Measurements from ENCODE around the gene ADAM12.

The ADAM12 gene

DNA sequence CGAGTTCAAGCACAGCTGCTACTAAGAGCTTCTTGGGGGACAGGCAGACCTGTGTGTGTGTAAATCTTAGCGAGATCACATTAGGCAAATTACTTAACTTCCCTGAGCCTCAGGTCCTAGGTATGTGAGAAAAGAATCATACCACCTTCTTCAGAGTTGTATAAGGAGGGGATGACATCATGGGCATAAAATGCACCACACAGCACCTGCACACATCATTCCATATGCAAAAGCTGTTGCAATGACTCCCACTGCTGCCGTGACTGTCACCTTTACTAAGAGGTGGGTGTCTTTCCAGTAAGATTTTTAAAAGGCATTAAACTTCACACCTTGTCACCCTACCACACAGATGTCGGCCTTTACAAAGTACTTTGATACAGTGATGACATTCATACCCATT lies 345.9 kb downstream of the ADAM12 start:
- DNase-seq = no peak

DNA sequence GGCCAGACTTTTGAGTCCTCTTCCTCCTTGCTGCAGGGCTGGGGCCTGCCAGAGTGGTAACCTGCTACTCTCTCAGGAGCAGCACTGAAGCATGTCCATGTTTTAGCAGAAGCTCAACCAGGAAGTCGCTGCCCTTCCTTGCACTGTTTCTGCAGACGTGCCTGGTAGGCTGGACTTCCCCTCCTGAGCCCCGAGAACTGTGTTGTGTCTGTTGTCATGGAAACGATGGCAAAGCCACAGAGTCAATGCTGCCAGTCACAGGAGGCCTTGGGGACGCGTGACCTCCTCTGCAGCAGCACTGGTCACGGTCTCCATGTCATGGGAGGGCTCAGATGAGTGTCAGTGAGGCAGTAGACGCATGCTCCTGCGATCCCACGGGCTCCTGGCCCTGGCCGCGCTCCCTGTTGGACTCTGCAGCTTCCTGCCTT lies 346.5 kb downstream of the ADAM12 start:
- DNase-seq = no peak

DNA sequence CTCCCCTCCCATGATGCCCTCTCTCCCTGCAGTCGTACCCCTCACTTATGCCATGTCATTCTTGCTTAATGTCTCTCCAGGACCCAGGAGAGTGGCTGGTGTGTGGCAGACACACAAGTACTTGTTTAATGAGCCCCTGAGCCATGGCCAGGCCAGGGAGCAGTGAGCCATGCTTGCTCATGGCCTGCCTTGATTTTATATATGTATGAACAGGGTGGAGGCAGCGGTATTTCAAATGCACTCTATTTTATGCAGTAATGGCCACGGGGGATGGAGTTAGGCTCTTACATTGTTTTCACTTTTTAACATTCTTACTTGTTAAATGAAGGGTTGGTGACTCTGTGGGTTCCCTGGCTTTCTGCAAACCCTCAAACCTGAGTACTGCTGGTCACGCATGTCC lies 347.2 kb downstream of the ADAM12 start:
- no peak for DNase-seq

DNA sequence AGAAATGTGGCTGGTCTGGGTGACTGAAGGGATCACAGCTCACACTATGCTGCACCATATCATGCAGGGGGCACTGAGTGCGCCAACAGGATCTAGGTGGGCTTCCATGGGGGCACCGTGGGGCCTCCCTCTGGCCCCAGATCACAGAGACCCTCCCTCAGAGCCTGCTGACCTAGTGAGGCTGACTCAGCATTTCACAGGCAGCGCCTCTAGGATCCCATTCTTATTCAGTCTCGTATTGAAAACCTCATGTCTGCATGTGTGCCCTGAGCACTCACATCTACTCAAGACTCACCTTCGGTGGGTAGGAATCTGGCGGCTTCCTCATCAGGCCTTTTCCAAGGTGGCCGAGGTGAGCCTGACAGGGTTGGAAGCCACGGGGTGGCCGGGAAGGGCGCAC lies 350.3 kb downstream of the ADAM12 start:
- DNase-seq = no peak

DNA sequence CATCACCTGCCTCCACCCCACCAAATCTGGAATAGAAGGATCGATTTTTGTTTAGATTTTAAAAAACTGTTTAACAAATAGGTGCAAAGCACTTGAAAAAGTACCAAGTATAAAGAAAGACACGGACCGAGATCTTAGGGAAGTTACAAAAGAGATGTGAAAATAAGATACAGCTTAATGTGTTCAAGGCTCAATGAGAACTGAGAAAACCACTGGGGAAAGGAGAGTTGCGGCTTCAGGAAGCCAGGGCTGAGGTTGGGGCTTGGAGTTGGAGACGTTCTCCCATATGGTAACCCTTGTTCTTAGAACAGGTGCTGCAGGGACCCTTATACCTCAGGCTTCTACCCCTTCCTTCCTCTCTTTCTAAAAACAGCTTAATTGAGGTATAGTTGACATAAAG lies 351.8 kb downstream of the ADAM12 start:
- no peak for DNase-seq

DNA sequence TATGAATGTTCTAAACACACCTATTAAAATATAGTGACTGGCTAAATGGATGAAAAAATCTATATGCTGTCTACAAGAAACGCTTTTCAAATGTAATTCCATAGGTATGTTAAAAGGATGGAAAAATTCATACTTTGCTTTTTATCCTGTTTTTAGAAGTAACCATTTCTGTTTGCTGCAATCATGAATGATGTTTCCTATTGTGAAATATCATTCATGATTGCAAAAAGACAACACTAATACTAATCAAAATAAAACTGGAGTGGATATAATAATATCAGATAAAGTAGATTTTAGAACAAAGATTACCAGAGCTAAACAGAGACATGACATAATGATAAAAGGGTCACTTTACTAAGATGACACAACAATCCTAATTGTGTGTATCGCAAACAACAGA lies 353.7 kb downstream of the ADAM12 start:
- DNase-seq = no peak

DNA sequence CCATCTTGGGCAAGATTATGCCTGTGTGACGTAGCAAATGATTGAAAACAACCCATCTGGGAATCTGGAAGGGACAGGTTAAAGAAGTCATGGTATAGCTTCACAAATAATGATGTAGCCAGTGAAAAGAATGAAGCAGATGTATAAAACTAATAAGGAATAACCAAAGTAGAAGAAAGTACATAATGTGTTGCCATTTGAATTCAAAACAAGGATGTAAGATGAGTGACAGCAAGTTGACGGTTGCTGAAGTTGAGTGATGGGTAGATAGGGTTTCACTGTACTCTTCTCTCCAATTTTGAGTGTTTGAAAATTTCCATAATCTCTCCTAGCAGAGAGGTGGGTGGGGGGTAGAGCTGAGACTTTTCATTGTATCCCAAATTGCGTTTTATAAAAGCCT lies 358.3 kb downstream of the ADAM12 start:
- no peak for DNase-seq

DNA sequence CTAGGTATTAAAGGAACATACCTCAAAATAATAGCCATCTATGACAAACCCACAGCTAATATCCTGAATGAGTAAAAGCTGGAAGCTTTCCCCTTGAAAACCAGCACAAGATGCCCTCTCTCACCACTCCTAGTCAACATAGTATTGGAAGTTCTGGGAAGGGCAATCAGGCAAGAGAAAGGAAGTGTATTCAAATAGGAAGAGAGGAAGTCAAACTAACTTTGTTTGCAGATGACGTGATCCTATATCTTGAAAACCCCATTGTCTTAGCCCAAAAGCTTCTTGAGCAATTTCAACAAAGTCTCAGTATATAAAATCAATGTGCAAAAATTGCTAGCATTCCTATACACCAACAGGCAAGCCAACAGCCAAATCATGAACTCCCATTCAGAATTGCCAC lies 360.6 kb downstream of the ADAM12 start:
- no peak for DNase-seq

DNA sequence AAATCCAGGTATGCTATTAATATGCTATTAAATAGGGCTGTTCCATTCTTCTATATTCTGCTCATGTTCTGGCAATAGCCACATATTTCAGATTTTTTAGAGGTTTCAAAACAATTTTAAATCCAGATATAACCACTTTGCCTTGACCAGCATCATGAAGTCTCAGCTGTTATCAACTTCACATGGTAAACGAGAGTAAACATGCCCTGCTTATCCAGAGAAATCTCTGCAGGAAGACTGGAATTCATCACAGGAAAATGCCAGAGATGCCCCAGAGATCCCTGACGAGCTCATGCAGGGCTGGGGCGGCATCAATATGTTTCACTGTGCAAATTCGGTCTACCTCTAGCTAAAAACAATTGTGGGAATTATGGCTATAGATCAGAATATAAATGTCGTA lies 365.4 kb downstream of the ADAM12 start:
- DNase-seq = no peak

DNA sequence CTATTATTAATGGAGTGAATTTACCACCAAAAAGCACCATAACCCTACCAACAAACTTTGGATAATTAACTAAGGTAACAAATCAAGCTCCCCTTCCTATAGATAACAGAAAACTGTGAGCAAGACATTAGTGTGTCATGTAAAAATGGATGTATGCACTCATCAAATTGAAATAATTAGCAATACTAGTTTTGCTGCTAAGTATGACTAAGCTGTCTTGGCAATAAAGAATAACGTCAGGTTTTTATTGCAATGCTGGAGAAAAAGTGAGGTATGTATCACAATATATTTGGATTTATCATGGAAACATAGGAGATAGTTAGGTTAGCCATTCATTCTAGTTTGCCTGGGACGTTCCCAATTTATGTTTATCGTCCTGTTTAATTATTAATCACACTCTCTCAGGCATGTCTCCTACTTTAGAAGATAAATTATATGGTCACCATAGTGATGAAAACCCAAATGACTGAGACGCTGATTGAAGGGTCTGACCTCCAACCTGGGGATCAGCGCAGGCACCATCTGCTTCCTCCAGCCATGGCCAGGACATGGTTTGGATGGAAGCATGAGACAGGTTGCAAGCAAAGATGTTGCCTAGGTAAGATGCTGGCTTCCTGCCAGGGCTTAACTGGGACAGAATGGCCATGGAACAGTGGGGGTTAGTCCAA lies 366.3 kb downstream of the ADAM12 start:
- DNase-seq = no peak

DNA sequence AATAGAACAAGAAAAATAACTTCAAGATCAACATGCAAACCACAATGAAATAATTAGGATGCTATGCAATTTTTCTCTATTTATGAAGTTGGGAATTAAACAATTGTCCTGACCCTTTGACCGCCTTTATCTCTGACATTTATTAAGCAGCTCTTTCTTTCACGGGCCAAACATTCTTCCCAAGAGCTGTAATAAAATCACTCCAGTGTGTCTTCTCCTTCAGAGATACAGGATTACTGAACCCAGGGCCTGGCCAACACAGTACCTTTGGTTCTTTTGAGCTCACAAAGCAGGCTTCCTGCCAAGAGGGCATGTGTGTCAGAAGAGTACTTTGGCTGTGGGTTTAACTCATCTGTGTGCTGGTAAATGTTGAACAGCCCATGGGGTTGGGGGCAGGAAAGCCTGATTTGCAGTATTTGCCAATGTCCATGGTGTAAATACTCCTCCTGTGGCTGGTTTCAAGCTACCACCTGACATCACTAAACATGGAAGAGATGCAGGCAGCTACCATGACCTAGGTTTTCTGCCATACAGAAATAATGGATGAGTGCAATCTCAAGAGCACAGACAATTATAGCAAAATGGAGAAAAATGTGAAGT lies 370.2 kb downstream of the ADAM12 start:
- no peak for DNase-seq

DNA sequence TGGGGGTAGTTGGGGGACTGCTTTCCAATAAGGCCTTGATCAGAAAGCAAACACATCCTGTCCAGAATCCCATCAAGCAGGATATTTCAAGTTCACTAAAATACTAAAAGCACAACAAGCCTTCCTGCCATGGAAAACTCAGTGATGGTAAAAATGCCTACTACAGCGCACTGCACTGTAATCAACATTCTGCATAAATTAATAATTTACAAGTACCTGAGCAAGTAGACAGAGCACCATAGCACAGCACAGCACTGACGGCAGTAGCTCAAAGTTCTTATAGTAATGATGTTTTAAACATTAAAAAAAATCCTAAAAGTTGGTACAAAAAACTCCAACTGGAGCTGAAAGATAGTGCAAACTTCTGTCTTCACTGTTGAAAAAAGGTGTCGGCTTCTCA lies 371.4 kb downstream of the ADAM12 start:
- no peak for DNase-seq

DNA sequence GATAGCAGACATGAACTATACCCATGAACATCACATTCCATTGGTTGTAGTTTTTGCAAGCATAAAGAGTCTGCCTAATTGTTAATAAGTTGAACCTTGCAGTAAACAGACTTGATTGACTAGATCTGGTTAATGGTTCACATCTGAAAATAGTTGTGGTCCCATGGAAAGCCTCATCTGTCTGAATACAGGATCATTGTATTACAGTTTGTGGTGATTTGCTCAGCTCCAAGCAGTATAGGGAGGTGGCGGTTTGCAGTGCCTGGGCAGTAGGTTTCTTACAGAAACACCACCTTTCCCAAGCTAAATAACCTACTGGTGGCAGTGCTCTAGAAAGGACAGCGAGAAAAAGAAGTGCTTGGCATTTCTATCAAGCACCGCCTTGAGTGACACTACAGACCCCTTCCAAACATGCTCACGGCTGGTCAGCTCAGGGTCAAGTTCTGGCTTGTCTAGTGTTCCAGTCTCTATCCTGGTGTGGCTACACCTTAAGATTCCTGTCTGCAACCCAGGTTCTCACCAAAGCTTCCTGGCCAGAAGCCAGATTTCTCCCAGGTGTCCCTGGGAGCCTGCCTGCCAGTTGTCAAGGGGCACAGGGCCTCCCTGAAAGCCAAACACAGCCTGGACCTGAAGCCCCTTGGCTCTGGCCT lies 372.0 kb downstream of the ADAM12 start:
- no peak for DNase-seq

DNA sequence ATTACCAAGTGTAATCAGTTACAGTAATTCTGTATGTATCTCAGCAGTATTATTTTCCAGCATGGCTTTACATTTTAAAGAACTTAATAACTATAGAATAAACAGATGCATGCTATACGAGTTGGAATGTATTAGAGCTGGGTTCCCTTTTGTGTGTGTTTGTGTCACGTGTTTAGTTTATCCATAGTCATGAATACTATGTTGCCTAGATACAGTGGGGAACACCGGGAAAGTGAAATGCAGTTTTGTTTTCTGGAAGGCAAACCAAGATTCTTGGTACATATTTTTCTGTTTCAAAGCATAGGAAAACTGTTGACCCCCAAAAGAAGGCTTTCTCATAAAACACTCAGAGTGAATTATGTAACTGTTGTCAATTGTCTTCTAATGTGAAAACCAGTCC lies 372.9 kb downstream of the ADAM12 start:
- no peak for DNase-seq

DNA sequence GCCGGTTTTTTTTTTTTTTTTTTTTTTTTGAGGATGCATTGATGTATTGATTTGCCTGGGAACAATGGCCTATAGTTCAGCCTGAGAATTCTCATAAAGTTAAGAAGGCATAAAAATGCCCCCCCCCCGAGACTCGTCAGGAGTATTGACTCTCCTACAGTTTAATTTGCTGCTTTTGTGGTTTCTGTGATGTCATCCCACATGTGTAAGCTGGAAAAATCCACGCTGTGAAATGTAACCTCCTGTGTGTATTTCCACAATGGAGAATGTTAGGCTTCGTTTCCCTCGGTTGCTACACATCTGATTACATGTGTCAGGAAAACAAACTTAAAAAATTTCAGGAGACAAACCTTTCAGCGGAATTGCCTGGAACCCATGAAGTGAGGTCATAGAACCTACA lies 374.0 kb downstream of the ADAM12 start:
- DNase-seq = no peak

DNA sequence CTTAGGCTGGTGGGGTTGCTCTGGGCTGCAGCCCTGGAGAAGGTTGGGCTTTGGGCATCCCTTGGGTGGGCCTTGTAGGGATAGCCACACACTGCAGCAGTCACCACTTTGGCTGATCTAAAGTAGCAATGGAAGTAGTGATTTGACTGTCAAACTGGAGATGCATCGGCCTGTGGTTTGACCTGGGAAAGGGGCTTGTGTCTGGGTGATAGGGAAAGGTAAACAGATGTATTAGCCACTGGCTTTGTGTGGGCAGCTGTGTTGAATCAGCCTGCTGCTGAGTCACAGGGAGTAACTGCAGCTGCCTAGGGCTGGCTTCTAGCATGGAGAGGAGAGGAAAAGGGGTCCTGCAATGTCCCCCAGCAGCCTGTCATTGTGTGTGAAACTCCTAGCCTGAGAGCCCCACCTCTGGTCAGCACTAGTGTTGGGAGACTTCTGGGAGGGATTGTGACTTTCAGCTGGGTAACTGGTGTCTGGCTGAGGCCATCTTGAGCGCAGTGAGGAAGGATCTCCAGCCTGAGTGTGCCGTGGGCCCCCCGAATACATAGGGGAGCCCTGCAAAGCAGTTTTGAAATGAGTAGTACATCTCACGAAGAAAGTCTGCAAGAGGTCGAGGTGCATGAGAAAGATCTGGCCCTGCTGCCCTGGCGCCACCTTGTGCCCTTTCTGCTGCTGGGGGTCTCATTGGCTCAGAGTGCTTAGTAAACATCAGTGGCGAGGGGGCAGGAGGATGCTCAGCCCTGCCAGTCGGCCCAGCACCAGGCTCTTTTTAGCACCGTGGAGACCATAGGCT lies 374.6 kb downstream of the ADAM12 start:
- no peak for DNase-seq

DNA sequence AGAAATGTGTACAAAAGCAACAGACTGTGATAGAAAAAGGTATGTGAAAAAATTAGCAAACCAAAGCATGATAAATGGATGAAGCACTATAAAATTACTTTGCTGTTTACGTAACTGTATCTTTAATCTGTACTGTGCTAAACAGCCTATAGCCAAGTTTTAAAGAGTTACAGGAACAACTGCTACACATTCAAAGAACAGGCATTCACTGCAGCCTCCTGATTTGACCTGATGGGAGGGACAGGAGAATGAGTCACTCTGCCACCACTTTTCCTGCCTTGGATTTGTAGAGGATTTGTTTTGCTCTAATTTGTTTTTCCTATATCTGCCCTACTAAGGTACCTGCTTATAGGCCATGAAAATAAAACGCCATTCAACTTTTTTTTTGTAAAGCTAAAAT lies 375.8 kb downstream of the ADAM12 start:
- DNase-seq = no peak

DNA sequence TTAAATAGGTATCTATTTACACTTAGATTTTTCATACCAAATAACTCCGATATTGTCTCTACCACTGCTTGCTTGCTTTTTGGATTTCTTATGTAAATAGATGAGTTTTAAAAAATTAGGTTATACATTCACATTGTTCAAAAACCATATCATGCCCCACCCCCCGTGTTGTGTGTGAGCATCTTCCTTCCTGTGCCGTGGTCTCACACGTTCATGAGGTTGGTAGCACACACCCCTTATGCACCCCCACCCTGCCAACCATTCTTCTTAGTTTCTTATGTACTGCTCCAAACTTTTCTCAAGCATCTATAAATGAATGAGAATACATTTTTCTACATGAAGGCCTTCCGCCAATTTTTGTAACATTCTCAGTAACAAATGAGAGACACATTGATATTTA lies 376.3 kb downstream of the ADAM12 start:
- DNase-seq = no peak

DNA sequence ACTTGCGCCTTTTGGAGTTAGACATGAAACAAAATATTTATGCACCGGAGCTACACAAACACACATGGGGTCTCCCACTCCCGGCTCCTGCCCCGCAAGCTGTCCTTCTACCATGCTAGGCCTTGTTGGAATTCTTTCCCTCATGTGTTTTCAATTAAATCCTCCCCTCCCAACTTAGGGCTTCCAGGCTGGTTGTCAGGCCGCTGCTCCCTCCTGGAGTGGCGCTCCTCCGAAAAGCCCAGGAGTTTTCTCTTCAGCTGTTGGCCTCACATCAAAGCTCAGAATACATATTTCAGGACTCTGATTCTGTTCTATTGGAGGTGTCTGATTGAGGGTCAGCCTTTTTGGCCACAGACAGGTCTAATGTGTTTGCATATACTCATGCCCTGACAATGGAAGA lies 378.6 kb downstream of the ADAM12 start:
- no peak for DNase-seq

DNA sequence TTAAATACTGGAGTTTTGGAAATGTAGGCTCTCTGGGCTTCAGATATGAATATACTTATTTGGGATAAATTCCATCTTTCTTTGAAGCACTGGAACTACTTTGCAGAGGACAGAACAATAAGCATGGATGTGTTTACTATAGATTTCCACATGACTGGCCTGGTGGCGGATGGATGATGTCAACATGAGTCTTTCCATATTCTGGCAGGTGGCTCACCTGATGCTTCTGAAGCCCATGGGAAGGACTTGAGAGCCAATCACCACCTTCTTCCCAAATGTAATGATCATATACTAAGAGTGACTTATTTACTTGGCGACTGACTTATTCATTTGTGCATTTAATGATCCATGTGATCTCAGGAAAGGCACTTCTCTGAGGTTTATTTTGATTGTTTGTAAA lies 381.4 kb downstream of the ADAM12 start:
- DNase-seq = no peak

DNA sequence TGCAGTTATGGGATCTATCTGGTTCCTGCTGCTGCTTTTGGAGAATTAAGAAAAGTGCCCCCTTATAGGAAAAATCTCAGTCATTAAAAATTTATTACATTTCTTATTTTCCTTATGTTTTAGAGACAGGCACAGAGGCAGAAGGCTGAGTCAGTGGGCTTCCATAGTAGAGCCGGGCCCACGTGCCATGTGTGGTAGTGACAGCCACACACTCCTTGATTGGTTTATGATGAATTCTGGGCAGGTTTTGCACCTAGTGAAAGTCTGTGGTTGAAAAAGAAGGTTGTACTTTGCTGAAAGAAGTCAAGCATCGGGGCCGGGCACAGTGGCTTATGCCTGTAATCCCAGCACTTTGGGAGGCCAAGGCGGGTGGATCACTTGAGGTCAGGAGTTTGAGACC lies 382.0 kb downstream of the ADAM12 start:
- no peak for DNase-seq

DNA sequence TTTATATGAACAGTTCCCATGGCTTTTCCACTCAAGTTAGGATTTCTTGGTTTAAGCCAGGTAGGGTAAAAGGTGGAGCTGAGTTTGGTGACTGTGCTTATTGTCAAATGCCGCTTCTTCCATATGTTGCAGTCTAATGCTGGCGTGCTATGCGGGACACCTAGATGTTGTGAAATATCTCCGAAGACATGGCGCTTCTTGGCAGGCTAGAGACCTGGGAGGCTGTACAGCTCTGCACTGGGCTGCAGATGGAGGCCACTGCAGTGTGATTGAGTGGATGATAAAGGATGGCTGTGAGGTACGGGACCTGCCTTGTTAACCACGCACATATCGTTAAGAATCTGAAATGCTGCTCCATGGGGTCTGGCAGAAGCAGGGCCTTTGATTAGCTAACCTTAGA lies 383.5 kb downstream of the ADAM12 start:
- DNase-seq = no peak

DNA sequence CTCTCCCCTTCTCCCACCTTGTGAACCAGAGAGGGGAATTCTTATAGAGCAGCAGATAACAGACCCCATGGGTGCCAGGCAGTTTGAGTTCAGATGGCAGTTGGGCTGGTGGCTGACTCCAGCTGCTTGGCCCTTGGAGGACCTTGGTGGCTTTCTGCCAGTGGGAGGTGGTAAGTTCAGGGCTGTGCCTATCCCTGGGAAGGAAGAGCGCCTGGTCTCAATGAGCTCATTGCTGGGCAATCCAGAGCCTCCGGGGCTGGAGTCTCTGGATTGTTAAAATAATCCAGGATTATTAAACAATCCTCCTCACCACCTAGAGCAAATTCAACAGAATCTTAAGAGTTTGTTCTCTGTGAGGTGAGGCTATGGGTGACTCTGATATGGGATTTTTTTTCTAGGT lies 386.7 kb downstream of the ADAM12 start:
- no peak for DNase-seq

DNA sequence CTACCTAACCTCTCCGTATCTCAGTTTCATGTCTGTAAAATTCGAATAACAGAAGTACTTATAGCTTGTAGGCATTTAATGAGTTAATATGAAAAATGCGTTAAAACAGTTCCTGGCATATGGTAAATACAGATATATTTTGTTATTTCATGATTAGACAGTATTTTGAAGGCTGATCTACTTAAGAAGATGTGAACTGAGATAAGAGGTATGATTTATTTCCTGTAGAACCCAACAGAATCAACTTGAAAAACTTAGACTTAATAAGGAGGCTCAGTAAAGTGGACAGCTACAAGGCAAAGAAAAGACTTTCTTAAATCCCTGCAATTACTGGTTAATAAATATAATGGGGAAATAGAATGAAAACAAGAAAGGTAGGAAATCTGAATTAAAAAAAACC lies 388.6 kb downstream of the ADAM12 start:
- DNase-seq = no peak

Data from GOT3 (cell line).